K562 (cell line): ENCODE data around the gene DCAKD. TPM values are rescaled to one million over a fixed set of nuclear protein-coding genes. Genes with fewer than 3 reads are reported as not detected.

ENCODE experiments used
- CEBPB ChIP-seq: fragments of 450-650 bp; IDR thresholded peaks from 2 replicates; pipeline ENCODE4 v1.6.1; 2016; ENCODE audit warnings: missing genetic modification characterization, missing compliant biosample characterization
- DACH1 ChIP-seq: fragments of 450-650 bp; IDR thresholded peaks from 2 replicates; pipeline ENCODE4 v1.6.1; 2018; ENCODE audit not compliant: partially characterized antibody
- FOXA1 ChIP-seq: fragments of 450-650 bp; IDR thresholded peaks from 2 replicates; pipeline ENCODE4 v1.6.1; 2016; ENCODE audit warnings: mild to moderate bottlenecking, borderline replicate concordance
- FUS ChIP-seq: fragments of 200-400 bp; formaldehyde crosslinking; optimal IDR thresholded peaks from 2 replicates; pipeline ENCODE3; 2017; ENCODE audit warnings: low read depth, low read length
- HMG20A ChIP-seq: fragments of 450-650 bp; formaldehyde crosslinking; conservative IDR thresholded peaks from 2 replicates; pipeline ENCODE4 v1.4.0; 2020; ENCODE audit warnings: mild to moderate bottlenecking, mixed read lengths
- HOXB6 ChIP-seq: fragments of 250-450 bp; sonication (Bioruptor Pico); IDR thresholded peaks from 2 replicates; pipeline ENCODE4 v1.5.1; 2022; ENCODE audit warnings: mild to moderate bottlenecking, borderline replicate concordance
- MCM2 ChIP-seq: fragments of 450-650 bp; IDR thresholded peaks from 2 replicates; pipeline ENCODE4 v1.6.1; 2017; ENCODE audit warnings: low read depth, mild to moderate bottlenecking
- MEIS2 ChIP-seq: fragments of 450-650 bp; IDR thresholded peaks from 2 replicates; pipeline ENCODE4 v1.6.1; 2014; ENCODE audit warnings: mild to moderate bottlenecking; ENCODE audit not compliant: partially characterized antibody
- MYNN ChIP-seq, 2 experiments: sonication (generic); formaldehyde crosslinking in 1 of 2; IDR thresholded peaks; 2 replicates each; pipeline versions ENCODE4 v1.5.0 to v1.6.1; 2016 to 2020; ENCODE audit warnings: antibody characterized with exemption in 1 of 2, missing genetic modification reagents in 1 of 2
- POLR2AphosphoS5 ChIP-seq: IDR thresholded peaks from 2 replicates; pipeline ENCODE4 v1.6.1; 2011; ENCODE audit warnings: mild to moderate bottlenecking, low read depth, low read length, moderate library complexity; ENCODE audit not compliant: control insufficient read depth, insufficient read depth
- PTTG1 ChIP-seq: fragments of 450-650 bp; IDR thresholded peaks from 2 replicates; pipeline ENCODE4 v1.6.1; 2016; ENCODE audit warnings: low read depth, mild to moderate bottlenecking, missing genetic modification characterization, missing compliant biosample characterization
- SAP30 ChIP-seq: fragments of 200-600 bp; sonication (generic); IDR thresholded peaks from 2 replicates; pipeline ENCODE4 v1.6.1; 2012; ENCODE audit warnings: borderline replicate concordance, low read depth, mild to moderate bottlenecking, moderate library complexity, low read length, control low read depth, inconsistent platforms; ENCODE audit not compliant: insufficient read depth, poor library complexity, severe bottlenecking
- SIN3A ChIP-seq, 2 experiments: fragments of 150-350 bp in 1 of 2; IDR thresholded peaks; 2 replicates each; pipeline ENCODE4 v1.6.1; 2011 to 2016; ENCODE audit warnings: borderline replicate concordance in 2 of 2, low read depth in 2 of 2, low read length in 2 of 2, mild to moderate bottlenecking in 2 of 2, moderate library complexity in 2 of 2; ENCODE audit not compliant: control insufficient read depth in 1 of 2
- SMAD4 ChIP-seq: fragments of 250-450 bp; sonication (Bioruptor Pico); conservative IDR thresholded peaks from 2 replicates; pipeline ENCODE4 v1.8.0; 2021; ENCODE audit warnings: inconsistent platforms, mild to moderate bottlenecking, moderate library complexity
- SMARCC2 ChIP-seq: fragments of 450-650 bp; IDR thresholded peaks from 2 replicates; pipeline ENCODE4 v1.6.1; 2017; ENCODE audit warnings: antibody characterized with exemption, moderate library complexity, mild to moderate bottlenecking, low read depth
- SP1 ChIP-seq: sonication (generic); formaldehyde crosslinking; IDR thresholded peaks from 2 replicates; pipeline ENCODE4 v1.8.1; 2022; ENCODE audit warnings: mild to moderate bottlenecking, missing genetic modification reagents
- YY1 ChIP-seq, 3 experiments: IDR thresholded peaks; 2 replicates each; pipeline ENCODE4 v1.6.1; 2011; ENCODE audit warnings: low read length in 2 of 3, mild to moderate bottlenecking in 2 of 3, moderate library complexity in 2 of 3, borderline replicate concordance in 1 of 3, control low read depth in 1 of 3, low read depth in 1 of 3; ENCODE audit not compliant: insufficient read depth in 3 of 3, insufficient replicate concordance in 2 of 3, control insufficient read depth in 1 of 3, insufficient read length in 1 of 3; ENCODE audit errors: extremely low read depth in 1 of 3
- ZEB2 ChIP-seq: fragments of 450-650 bp; IDR thresholded peaks from 2 replicates; pipeline ENCODE4 v1.6.1; 2016
- polyA plus RNA-seq, 8 experiments: library from polyadenylated mRNA; depleted of rRNA in 4 of 8; stranded (reverse) in 5 of 8; unstranded in 3 of 8; fragments of >200 nt; fragmentation: Nextera tagmentation in 2 of 8; fragmentation: Illumina TruSeq in 1 of 8; extraction: Ambion mirVana in 2 of 8; extraction: Trizol in 1 of 8; gene quantifications; 2 replicates each; pipeline versions ENCODE4 v1.2.1 to v1.2.3, GENCODE V29; 2011 to 2014; ENCODE audit warnings: inconsistent platforms in 1 of 8, missing spikeins in 1 of 8
- total RNA-seq, 7 experiments: library from RNA; depleted of rRNA in 6 of 7; stranded (reverse); fragments of >200 nt in 6 of 7; fragmentation: Illumina TruSeq in 2 of 7; extraction: Trizol in 2 of 7; gene quantifications; 2 replicates each; pipeline versions ENCODE4 v1.2.1 to v1.2.3, GENCODE V29; 2011 to 2021; ENCODE audit warnings: low replicate concordance in 1 of 7
- TF ChIP-seq, protein P1 (sequence below): sonication (generic); formaldehyde crosslinking; IDR thresholded peaks from 2 replicates; pipeline ENCODE4 v1.8.0; 2022; ENCODE audit warnings: mild to moderate bottlenecking, missing genetic modification reagents
- TF ChIP-seq, protein P2 (sequence below): fragments of 450-650 bp; conservative IDR thresholded peaks from 2 replicates; pipeline ENCODE4 v1.6.1; 2016; ENCODE audit warnings: missing genetic modification characterization, low read depth, mild to moderate bottlenecking, control low read depth, missing compliant biosample characterization
- TF ChIP-seq, protein P3 (sequence below): sonication (generic); formaldehyde crosslinking; IDR thresholded peaks from 2 replicates; pipeline ENCODE4 v1.8.1; 2022; ENCODE audit warnings: missing genetic modification reagents

Gene DCAKD
- total and polyA plus RNA-seq, 9 of the 15 experiments (the other 6 are each of a cell fraction or from before 2014, with no cell fraction given), result 7.9 to 35.5 (median 21.4) TPM

DNA sequence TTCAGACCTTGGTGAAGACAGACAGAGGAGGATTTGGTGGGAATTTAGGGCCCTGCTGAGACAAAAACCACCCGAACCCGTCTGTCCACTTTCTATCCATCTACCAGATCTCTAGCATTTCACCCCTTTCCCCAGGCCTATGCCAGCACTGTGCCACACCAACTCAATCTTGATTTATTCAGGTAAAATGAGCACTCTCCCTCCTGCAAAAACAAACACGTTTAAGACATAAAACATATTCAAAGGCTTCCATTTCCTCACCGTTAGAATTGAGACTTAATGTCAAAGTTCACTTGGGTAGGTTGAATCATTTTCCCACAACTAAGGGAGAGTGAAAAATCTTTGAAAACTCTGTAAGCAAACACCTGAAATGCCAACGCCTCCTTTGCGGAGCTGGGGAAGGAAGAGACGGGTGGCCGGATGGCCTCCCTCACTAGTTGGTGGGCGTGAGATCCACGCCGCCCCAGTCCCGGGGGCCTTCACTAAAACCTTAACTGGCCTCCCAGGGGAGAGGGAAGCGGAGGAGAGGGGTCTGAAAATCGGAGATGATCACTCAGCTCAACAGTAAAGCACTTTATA is 862 bp downstream of the DCAKD start (continued):
- TF ChIP-seq SIN3A (IDR thresholded peaks at IDR 0.05; ENCODE audit: borderline replicate concordance in 2 of 2, control insufficient read depth in 1 of 2, low read depth in 2 of 2, low read length in 2 of 2) (no peak), MYNN (IDR thresholded peaks at IDR 0.05) (no peak), MYNN (CRISPR knock-in tag; IDR thresholded peaks at IDR 0.05) (no peak), DACH1 (no peak), HOXB6 (no peak), POLR2AphosphoS5 (no peak; the same call in 1 of the 2 replicates), SP1 (CRISPR knock-in tag) (peak; percentile 11; the same call in 1 of the 2 replicates), FOXA1 (no peak), PTTG1 (tag) (no peak), CEBPB (tag) (no peak), YY1 (IDR thresholded peaks at IDR 0.05; ENCODE audit: borderline replicate concordance in 1 of 3, control insufficient read depth in 1 of 3, extremely low read depth in 1 of 3, insufficient read depth in 3 of 3, insufficient read length in 1 of 3, insufficient replicate concordance in 2 of 3, low read depth in 1 of 3, low read length in 2 of 3) (peak in 1 of 3 experiments; percentile 21), HMG20A (CRISPR knock-in tag) (no peak), ZEB2 (no peak), MEIS2 (no peak), SAP30 (peak; percentile 10), FUS (no peak), SMAD4 (CRISPR knock-in tag) (no peak), SMARCC2 (no peak), MCM2 (no peak)
- TF ChIP-seq, protein P1, sequence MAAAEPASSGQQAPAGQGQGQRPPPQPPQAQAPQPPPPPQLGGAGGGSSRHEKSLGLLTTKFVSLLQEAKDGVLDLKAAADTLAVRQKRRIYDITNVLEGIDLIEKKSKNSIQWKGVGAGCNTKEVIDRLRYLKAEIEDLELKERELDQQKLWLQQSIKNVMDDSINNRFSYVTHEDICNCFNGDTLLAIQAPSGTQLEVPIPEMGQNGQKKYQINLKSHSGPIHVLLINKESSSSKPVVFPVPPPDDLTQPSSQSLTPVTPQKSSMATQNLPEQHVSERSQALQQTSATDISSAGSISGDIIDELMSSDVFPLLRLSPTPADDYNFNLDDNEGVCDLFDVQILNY (CRISPR knock-in tag), result no peak
- TF ChIP-seq, protein P2, sequence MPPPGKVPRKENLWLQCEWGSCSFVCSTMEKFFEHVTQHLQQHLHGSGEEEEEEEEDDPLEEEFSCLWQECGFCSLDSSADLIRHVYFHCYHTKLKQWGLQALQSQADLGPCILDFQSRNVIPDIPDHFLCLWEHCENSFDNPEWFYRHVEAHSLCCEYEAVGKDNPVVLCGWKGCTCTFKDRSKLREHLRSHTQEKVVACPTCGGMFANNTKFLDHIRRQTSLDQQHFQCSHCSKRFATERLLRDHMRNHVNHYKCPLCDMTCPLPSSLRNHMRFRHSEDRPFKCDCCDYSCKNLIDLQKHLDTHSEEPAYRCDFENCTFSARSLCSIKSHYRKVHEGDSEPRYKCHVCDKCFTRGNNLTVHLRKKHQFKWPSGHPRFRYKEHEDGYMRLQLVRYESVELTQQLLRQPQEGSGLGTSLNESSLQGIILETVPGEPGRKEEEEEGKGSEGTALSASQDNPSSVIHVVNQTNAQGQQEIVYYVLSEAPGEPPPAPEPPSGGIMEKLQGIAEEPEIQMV (tag), result no peak
- TF ChIP-seq, protein P3, sequence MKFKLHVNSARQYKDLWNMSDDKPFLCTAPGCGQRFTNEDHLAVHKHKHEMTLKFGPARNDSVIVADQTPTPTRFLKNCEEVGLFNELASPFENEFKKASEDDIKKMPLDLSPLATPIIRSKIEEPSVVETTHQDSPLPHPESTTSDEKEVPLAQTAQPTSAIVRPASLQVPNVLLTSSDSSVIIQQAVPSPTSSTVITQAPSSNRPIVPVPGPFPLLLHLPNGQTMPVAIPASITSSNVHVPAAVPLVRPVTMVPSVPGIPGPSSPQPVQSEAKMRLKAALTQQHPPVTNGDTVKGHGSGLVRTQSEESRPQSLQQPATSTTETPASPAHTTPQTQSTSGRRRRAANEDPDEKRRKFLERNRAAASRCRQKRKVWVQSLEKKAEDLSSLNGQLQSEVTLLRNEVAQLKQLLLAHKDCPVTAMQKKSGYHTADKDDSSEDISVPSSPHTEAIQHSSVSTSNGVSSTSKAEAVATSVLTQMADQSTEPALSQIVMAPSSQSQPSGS (CRISPR knock-in tag), result no peak
